Effector memory CD8-positive, alpha-beta T cell (primary cell): ENCODE results near the gene CNTFR.

ENCODE experiments used
- ATAC-seq: fragments of 150-1000 bp; cut with Tn5 transposase; replicated peaks from 2 replicates; pipeline ENCODE4 v1.10.0; 2021; ENCODE audit warnings: mild to moderate bottlenecking, moderate library complexity
- DNase-seq, 3 experiments: peaks; one replicate each; pipeline ENCODE4 v3.0.0; 2021
- H3K27ac Mint-ChIP-seq, 2 donors: one replicate each; pipeline ENCODE4 v1.8.0; 2022; ENCODE audit warnings: mild to moderate bottlenecking in 2 of 2, mixed read lengths in 2 of 2, moderate library complexity in 2 of 2
- H3K27me3 Mint-ChIP-seq, 2 donors: one replicate each; pipeline ENCODE4 v1.8.0; 2022; ENCODE audit warnings: mixed read lengths in 2 of 2
- H3K36me3 Mint-ChIP-seq: one replicate; pipeline ENCODE4 v1.8.0; 2022; ENCODE audit warnings: mild to moderate bottlenecking, moderate library complexity, mixed read lengths; ENCODE audit not compliant: insufficient read depth
- H3K4me1 Mint-ChIP-seq, 2 donors: one replicate each; pipeline ENCODE4 v1.8.0; 2022; ENCODE audit warnings: low read depth in 2 of 2, mixed read lengths in 2 of 2
- H3K4me3 Mint-ChIP-seq, 2 donors: one replicate each; pipeline ENCODE4 v1.8.0; 2022; ENCODE audit warnings: mild to moderate bottlenecking in 2 of 2, mixed read lengths in 2 of 2, moderate library complexity in 2 of 2
- H3K9me3 Mint-ChIP-seq, 2 donors: one replicate each; pipeline ENCODE4 v1.8.0; 2022; ENCODE audit warnings: mixed read lengths in 2 of 2

CNTFR gene

DNA sequence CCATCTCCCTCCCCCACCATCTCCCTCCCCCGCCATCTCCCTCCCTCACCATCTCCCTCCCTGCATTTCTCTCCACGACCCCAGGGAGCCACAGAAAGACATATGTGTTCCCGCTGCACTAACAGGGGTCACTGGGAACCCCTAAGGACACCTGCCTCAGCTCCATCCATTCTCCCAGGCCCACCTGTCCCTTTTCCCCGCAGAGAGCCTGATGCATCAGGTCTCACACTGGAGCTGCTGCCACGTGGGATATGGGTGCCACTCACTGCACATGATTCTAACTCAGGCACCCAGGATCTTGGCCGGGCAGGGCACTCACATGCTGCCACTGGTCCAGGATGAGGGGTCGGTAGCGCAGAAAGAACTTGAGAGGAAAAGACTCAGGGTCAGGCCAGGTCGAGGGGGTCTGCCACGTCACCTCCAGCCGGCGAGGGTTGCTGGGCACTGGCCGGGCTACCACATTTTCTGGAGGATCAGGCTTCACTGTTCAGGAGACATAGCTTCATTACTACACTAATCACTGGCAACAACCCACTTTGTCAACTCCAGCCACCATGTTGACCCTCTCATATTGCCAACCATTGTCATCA, 33.5 kb downstream of the CNTFR start:
- Mint-ChIP-seq H3K4me3 (no peak overlapping the region), H3K27me3 (peaks cover 39 to 87% of the 10 kb centered on the region in 2 donors)
- ATAC-seq, result no peak

DNA sequence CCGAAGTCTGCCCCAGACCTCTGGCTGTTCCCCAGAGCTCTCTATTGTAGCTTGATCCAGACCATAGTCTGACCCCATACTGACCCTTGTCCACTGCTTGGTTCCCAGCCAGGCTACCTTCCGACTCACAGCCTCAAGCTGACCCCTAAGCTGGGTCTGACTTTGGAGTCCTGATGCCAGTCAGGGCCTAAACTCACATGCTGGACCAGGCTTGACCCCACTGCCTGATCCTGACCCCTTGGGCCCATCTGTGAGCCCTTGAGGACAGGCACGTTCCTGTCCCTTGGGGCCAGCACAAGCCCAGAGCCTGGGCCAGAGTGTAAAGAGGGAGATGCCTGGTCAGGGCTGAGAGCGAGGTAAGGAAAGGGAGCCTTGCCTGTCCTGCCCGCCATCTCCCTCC, 34.0 kb downstream of the CNTFR start:
- no peak for DNase-seq
- no peak for ATAC-seq
- H3K9me3 Mint-ChIP-seq, result no peaks in the 10 kb centered on the region
- H3K4me1 Mint-ChIP-seq, result no peaks in the 10 kb centered on the region
- no peak overlapping the region for H3K27ac Mint-ChIP-seq
- H3K36me3 Mint-ChIP-seq, result no peaks in the 10 kb centered on the region
- peaks cover 37 to 81% of the 10 kb centered on the region in 2 donors for H3K27me3 Mint-ChIP-seq
- no peak overlapping the region for H3K4me3 Mint-ChIP-seq

More for the DNA sequence above, 33.5 kb downstream of the CNTFR start:
- no peaks in the 10 kb centered on the region for H3K9me3 Mint-ChIP-seq
- H3K36me3 Mint-ChIP-seq, result no peaks in the 10 kb centered on the region
- H3K4me1 Mint-ChIP-seq, result no peaks in the 10 kb centered on the region
- no peak for DNase-seq
- H3K27ac Mint-ChIP-seq, result no peak overlapping the region

DNA sequence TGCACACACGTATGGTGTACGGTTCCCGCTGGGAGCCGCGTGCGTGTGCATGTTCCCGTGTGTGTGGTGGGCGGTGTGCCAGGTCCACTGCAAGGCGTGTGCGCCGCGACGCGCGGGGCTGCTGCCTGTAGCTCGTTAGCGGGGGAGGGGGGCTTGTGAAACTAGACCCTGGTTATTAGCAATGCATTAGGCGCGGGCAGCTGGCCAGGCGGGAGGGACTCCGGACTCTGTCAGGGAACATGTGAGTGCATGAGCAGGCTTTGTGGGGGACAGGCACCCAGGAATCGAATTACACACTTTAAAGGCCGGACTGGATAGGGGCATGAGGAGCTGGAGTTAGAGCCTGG, 34.5 kb downstream of the CNTFR start:
- Mint-ChIP-seq H3K36me3 (no peaks in the 10 kb centered on the region), H3K4me3 (no peak overlapping the region), H3K4me1 (no peaks in the 10 kb centered on the region), H3K9me3 (no peaks in the 10 kb centered on the region), H3K27me3 (peaks cover 33 to 76% of the 10 kb centered on the region in 2 donors), H3K27ac (no peak overlapping the region)
- DNase-seq, result no peak
- no peak for ATAC-seq

DNA sequence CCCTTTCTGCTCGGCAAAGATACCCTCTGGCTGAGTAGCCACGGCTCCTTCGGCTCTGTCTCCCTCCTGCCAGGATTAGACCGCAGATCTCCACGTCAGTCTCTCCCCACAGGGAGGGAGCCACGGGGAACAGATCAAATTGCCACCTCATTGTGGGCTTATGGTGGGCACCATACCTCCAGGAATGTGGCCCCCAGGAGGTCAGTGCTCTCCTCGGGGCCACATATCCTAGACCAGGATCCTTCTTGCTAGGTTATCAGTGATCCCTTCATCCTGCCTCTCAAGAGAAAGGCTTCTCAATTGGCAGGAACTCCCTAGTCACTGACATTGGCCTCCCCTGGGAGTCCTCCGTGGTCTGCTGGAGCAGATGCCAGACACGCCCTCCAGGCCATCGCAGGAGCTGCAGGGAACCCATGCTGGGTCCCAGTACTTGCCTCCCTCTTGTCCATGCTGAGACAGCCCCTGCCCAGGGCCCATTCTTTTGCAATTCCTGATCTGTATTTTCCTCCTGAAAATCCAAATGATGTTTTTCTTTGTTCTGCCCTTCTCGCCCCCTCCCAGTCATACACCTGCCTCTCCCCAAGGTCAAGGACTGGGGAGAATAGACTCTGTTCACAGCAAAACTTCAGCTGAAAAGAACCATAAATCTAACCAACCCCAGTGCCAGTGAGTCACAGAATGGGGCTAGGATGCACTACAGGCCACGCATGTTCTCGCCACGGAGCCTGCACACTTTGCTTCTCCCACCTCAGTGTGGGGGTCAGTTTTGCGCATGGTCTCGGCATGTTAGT, 35.1 kb downstream of the CNTFR start:
- ATAC-seq (no peak), DNase-seq (no peak)
- Mint-ChIP-seq H3K4me1 (no peaks in the 10 kb centered on the region), H3K4me3 (no peak overlapping the region), H3K27ac (no peak overlapping the region), H3K9me3 (no peaks in the 10 kb centered on the region), H3K27me3 (peaks cover 31 to 70% of the 10 kb centered on the region in 2 donors), H3K36me3 (no peaks in the 10 kb centered on the region)

DNA sequence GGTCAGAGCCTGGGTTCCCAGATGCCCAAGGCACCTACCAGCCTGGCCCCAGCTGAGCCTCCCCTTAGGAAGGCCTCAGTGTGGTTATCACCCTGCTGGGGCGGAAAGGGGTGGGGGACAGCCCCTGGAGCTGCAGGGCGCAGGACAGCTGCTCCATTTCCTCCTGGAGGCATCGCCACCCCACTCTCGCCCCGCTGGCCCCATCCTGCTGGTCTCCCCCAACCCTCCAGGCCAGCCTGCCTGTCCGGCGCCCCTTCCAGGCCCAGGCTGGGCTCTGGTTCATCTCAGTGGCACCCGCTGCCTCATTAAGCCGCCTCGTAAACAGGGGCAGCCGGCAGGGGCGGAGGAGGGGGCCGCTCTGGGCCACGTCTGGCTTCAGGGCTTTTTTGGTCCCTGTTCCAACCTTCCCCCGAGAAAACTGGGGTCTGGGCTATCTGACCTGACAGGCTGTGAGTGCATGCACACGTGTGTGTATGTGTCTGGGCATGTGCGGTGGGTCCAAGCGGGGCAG, 36.0 kb downstream of the CNTFR start:
- H3K4me1 Mint-ChIP-seq, result no peaks in the 10 kb centered on the region
- ATAC-seq, result no peak

DNA sequence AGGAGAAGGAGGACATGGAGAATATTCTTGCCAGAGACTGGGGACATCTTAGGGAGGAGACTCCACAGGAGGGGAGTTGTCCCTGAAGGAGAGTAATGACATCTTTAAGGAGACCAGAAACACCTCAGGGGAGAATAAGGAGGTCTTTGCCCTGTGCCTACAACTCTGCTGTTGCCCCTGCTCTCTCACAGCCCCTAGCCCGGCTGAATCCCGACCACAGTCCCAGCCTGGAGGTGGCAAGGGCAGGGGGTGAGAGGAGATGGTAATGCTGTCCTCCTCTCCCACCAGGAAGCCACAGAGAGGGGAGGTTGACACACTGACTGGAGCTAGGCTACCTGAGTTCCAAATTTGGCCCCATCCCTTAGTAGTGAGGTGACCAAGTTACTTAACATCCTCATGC, 36.5 kb downstream of the CNTFR start:
- Mint-ChIP-seq H3K4me1 (no peaks in the 10 kb centered on the region), H3K36me3 (no peaks in the 10 kb centered on the region), H3K27me3 (peaks cover 38 to 64% of the 10 kb centered on the region in 2 donors), H3K9me3 (no peaks in the 10 kb centered on the region), H3K27ac (no peak overlapping the region), H3K4me3 (no peak overlapping the region)
- no peak for DNase-seq
- no peak for ATAC-seq

More for the DNA sequence above, 36.0 kb downstream of the CNTFR start:
- H3K36me3 Mint-ChIP-seq, result no peaks in the 10 kb centered on the region
- no peak overlapping the region for H3K27ac Mint-ChIP-seq
- no peak overlapping the region for H3K4me3 Mint-ChIP-seq
- no peak for DNase-seq
- peaks cover 32 to 64% of the 10 kb centered on the region in 2 donors for H3K27me3 Mint-ChIP-seq
- no peaks in the 10 kb centered on the region for H3K9me3 Mint-ChIP-seq

DNA sequence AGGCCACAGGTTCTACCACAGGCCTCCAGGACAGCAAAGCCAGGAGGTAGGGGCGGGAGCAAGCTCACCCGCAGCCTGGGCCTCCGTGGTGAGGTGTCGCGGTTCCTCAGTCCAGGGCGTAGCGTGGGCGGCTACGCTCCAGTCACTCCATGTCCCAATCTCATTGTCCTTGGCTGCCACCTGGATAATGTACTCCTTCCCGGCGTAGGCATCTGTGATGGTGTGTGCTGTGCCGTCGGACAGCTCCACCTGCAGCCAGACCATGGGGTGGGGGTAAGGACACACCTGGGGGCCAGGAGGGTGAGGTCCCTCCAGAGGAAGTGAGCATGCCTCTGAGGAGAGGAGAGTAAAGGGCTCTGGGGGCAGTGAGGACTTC, 36.9 kb downstream of the CNTFR start:
- ATAC-seq, result no peak
- H3K36me3 Mint-ChIP-seq, result no peaks in the 10 kb centered on the region
- peaks cover 38 to 64% of the 10 kb centered on the region in 2 donors for H3K27me3 Mint-ChIP-seq
- H3K4me3 Mint-ChIP-seq, result no peak overlapping the region
- H3K9me3 Mint-ChIP-seq, result no peaks in the 10 kb centered on the region
- no peak overlapping the region for H3K27ac Mint-ChIP-seq
- H3K4me1 Mint-ChIP-seq, result no peaks in the 10 kb centered on the region
- no peak for DNase-seq

DNA sequence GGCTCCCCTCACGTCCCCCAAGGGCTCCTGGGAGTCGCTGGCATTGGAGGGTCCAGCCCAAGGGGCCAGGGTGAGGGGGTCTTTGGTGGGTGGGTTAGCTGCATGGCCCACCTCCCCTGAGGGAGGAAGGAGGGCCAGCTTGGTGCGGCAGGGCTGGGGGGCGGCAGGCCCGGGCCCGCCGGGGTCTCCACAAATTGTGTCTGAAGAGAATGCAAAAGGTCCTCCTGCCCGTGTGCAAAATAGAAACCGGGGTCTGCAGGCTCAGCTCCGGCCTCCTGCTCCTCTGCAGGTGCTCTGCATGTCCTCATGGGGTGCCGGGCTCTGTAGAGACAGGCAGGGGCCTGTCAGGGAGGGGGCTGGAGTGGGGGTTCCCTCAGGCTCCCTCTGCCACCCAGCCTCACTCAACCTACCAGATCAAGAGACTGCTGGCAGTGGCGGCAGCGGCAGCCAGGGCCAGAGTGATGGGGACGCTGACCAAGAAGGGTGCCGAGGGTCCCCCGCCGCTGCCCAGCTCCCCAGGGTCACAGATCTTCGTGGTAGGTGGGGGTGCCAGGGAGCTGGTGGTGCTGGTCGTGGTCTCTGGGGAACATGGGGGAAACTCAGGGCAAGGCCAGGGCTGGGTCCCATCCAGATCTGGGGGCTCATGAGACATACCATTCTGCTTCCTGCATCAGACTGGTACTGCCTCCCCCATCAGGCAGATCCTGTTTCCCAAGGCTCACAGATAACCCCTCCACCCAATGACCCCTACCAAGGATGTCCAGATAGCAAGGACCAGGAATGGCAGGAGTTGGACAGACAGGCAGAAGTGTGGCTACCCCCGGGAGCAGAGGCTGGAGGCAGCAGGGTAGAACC, 37.5 kb downstream of the CNTFR start:
- H3K9me3 Mint-ChIP-seq, result no peaks in the 10 kb centered on the region
- DNase-seq, result no peak
- no peaks in the 10 kb centered on the region for H3K36me3 Mint-ChIP-seq
- H3K4me1 Mint-ChIP-seq, result no peaks in the 10 kb centered on the region
- peaks cover 40 to 64% of the 10 kb centered on the region in 2 donors for H3K27me3 Mint-ChIP-seq
- no peak overlapping the region for H3K4me3 Mint-ChIP-seq
- H3K27ac Mint-ChIP-seq, result no peak overlapping the region
- ATAC-seq, result no peak

DNA sequence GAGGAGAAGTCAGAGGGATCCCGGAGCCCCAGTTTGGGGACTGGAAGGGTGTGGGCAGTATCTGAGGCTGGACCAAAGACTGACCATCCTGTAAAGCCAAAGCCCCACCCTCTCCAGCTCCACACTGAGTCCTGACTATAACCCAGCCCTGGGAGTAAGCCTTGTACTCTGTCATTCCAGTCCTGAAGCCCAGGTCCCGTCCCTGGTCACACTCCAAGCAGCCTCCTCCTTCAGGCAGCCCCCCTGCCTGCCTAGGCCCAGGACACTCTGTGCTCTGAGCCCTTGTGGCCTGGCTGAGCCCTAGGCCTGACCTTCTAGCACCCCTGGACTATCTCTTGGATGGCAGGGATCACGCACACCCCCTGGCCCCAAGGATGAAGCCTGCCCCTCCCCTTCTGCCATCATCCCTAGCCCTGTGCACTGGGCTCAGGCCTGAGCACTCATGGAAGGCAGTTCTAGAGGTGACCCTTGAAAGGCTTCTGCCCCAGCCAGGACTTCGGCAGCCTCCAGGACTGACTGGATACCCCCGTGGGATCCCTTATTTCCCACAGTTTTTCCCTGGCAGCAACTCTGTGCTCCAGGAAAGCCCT, 38.7 kb downstream of the CNTFR start:
- no peak overlapping the region for H3K27ac Mint-ChIP-seq
- no peaks in the 10 kb centered on the region for H3K36me3 Mint-ChIP-seq
- H3K4me1 Mint-ChIP-seq, result no peaks in the 10 kb centered on the region
- DNase-seq (no peak), ATAC-seq (no peak)
- H3K4me3 Mint-ChIP-seq, result no peak overlapping the region
- H3K27me3 Mint-ChIP-seq, result peaks cover 38 to 64% of the 10 kb centered on the region in 2 donors
- no peaks in the 10 kb centered on the region for H3K9me3 Mint-ChIP-seq

DNA sequence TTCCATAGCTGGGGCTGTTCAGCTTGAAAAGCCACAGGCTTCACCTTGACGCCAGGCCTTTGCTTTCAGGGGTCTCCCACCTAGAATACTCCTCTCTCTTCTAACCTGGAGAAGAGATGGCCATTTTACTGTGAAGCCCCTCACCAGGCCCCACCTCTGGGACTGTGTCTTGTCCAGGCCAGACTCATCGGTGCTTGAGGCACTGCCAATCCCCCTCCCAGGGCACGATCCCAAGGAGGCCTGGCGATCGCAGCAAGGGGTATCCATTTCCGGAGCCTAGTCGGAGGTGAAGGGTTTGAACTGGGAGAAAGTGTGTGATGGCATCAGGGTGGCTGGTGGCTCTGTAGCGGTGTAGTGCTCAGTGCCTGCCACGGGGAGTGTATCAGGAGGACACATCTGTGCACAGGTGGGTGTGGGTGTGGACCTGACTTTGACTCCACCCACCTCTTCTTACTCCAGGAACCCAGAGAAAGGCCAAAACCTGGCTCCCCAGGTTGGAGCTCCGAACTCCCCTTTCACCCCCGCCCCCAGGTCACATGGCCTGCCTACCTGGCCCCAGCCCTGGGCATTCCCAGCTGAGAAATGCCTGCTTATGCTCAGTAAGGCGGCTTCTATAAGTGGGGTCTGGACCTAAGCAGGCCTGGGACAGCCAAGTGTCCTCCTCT, 39.4 kb downstream of the CNTFR start:
- no peak overlapping the region for H3K4me3 Mint-ChIP-seq
- no peaks in the 10 kb centered on the region for H3K9me3 Mint-ChIP-seq
- no peak for DNase-seq
- H3K27me3 Mint-ChIP-seq, result peaks cover 38 to 60% of the 10 kb centered on the region in 2 donors
- H3K36me3 Mint-ChIP-seq, result no peaks in the 10 kb centered on the region
- H3K4me1 Mint-ChIP-seq, result no peaks in the 10 kb centered on the region
- H3K27ac Mint-ChIP-seq, result no peak overlapping the region
- ATAC-seq, result no peak

DNA sequence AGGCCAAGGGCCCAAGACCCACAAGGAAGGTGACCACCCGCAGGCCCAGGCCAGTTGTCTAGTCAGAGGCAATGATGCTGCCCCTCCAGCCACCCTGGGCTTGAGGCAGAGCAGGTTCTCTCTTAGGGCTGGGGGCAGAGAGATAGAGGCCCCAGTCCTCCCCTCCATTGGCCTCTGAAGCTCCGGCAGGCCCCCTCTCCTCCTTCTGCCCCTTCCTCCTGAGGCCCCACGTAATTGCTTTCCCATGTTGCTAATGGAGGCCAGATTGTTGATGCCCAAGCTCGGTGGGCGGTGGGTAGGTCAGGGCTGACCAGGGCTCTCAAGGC, 40.2 kb downstream of the CNTFR start:
- peaks cover 30 to 52% of the 10 kb centered on the region in 2 donors for H3K27me3 Mint-ChIP-seq
- no peaks in the 10 kb centered on the region for H3K4me1 Mint-ChIP-seq
- H3K27ac Mint-ChIP-seq, result no peak overlapping the region
- no peak for DNase-seq
- H3K9me3 Mint-ChIP-seq, result no peaks in the 10 kb centered on the region
- H3K4me3 Mint-ChIP-seq, result no peak overlapping the region
- no peaks in the 10 kb centered on the region for H3K36me3 Mint-ChIP-seq
- ATAC-seq, result no peak

DNA sequence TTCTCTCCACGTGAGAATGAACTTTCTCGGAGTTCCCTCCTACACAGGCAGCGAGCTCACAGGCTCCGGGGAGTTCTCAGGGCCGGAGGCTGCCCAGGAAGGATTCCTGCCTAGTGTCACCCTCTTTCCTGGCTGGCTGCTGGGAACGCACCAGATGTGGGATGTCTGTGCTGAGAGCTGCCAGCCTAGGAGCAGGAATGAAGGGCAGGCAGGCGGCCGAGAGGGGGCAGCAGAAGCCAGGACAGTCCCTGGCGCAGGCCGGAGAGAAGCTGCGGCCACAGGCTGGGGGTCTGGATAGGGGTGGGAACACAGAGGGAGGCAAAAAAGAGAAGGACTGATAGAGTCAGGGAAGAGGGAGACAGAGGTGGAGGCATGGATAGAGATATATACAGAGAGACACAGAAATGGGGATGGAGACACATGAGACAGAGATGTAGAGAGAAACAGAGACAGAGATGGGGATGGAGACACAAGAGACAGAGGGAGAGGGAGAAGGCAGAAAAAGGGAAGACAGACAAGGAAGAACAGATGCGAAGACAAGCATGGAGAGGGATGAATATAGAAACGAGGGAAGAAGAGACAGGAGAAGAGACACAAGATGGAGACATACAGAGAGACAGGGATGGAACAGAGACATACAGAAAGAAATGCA, 41.4 kb downstream of the CNTFR start:
- Mint-ChIP-seq H3K27me3 (peaks cover 28 to 46% of the 10 kb centered on the region in 2 donors), H3K9me3 (no peaks in the 10 kb centered on the region), H3K27ac (no peak overlapping the region), H3K36me3 (no peaks in the 10 kb centered on the region), H3K4me3 (no peak overlapping the region), H3K4me1 (no peaks in the 10 kb centered on the region)
- peak; percentile 47 for ATAC-seq
- DNase-seq, result no peak
